HepG2 (cell line): ENCODE measurements around the gene MDH2. TPM values are rescaled to one million over a fixed set of nuclear protein-coding genes. Genes with fewer than 3 reads are reported as not detected.
"Not testable (repeated sequence)": the region's sequence is repeated elsewhere in the genome, so short reads cannot be mapped to it uniquely, and the experiment has no call there.

Experiments
- ATAC-seq: fragments of 200-7000 bp; cut with Tn5 transposase; 3 replicates; pipeline ENCODE4 v1.9.1; 2020; ENCODE audit warnings: mild to moderate bottlenecking, moderate library complexity
- BruUV-seq: library from RNA; stranded (reverse); fragments of 400-500 nt; replicated peaks from 2 replicates; lab custom pipeline; 2021; lab: Mats Ljungman, UMichigan
- CTCF ChIA-PET: fragments of 300-600 bp; formaldehyde crosslinking; extraction: SDS; loops from one replicate; lab custom pipeline; 2021; ENCODE audit warnings: low total read pairs, inconsistent platforms, low intra/inter-chr PET ratio; lab: Yijun Ruan, JAX
- POLR2A ChIA-PET: fragments of 350-600 bp; sonication (Branson Sonifier 250); formaldehyde crosslinking; loops from one replicate; lab custom pipeline; 2020; ENCODE audit warnings: antibody characterized with exemption, inconsistent platforms; lab: Yijun Ruan, JAX
- DNase-seq: peaks from one replicate; pipeline ENCODE4 v3.0.0-alpha.2; 2015; ENCODE audit warnings: low spot score
- FAIRE-seq: peaks from 3 replicates; lab custom pipeline; 2011; peaks lifted over from hg19 to GRCh38; lab: Jason Lieb, UNC
- H2AFZ ChIP-seq: one replicate; pipeline ENCODE4 v1.6.1; 2011; ENCODE audit warnings: low read length, inconsistent platforms
- H3K27ac ChIP-seq: fragments of 300-600 bp; 3 replicates; pipeline ENCODE4 v1.8.0; 2011; ENCODE audit warnings: mixed run types, mild to moderate bottlenecking, mixed read lengths, low read length, inconsistent platforms; ENCODE audit not compliant: insufficient read depth; ENCODE audit errors: extremely low read length
- H3K27me3 ChIP-seq, 2 experiments: fragments of 200-600 bp in 1 of 2; 2 replicates in 1 of 2; 3 replicates in 1 of 2; pipeline versions ENCODE4 v1.6.0 to v1.8.0; 2011; ENCODE audit warnings: low read length in 2 of 2, mild to moderate bottlenecking in 2 of 2, moderate library complexity in 2 of 2, inconsistent platforms in 1 of 2; ENCODE audit not compliant: insufficient read depth in 2 of 2, control insufficient read depth in 1 of 2
- H3K36me3 ChIP-seq, 2 experiments: fragments of 200-600 bp in 1 of 2; replicated peaks in 1 of 2; 2 replicates in 1 of 2; 3 replicates in 1 of 2; pipeline versions ENCODE4 v1.5.1 to v1.8.0; 2011; ENCODE audit warnings: low read length in 2 of 2, inconsistent platforms in 1 of 2; ENCODE audit not compliant: insufficient read depth in 2 of 2, control insufficient read depth in 1 of 2
- H3K4me1 ChIP-seq: 2 replicates; pipeline ENCODE4 v1.5.1; 2012; ENCODE audit warnings: low read length, inconsistent platforms; ENCODE audit not compliant: insufficient read depth
- H3K4me2 ChIP-seq: 2 replicates; pipeline ENCODE4 v1.6.0; 2011; ENCODE audit warnings: low read depth, low read length, inconsistent platforms
- H3K4me3 ChIP-seq, 3 experiments: fragments of 200-600 bp in 1 of 3; sonication (generic), shearing (Covaris generic) in 1 of 3; replicated peaks in 1 of 3; 2 replicates each; pipeline ENCODE4 v1.5.1; 2011 to 2016; ENCODE audit warnings: low read length in 3 of 3, inconsistent platforms in 2 of 3, low read depth in 2 of 3, mild to moderate bottlenecking in 2 of 3, control low read depth in 1 of 3, mixed read lengths in 1 of 3; ENCODE audit not compliant: insufficient read depth in 1 of 3
- H3K79me2 ChIP-seq: one replicate; pipeline ENCODE4 v1.6.1; 2011; ENCODE audit warnings: low read length, inconsistent platforms; ENCODE audit not compliant: insufficient read depth
- H3K9ac ChIP-seq: 2 replicates; pipeline ENCODE4 v1.6.0; 2011; ENCODE audit warnings: mild to moderate bottlenecking, low read depth, low read length, inconsistent platforms; ENCODE audit not compliant: insufficient read depth
- H3K9me3 ChIP-seq: 2 replicates; pipeline ENCODE4 v1.5.1; 2012; ENCODE audit warnings: mild to moderate bottlenecking, low read length
- H4K20me1 ChIP-seq: 2 replicates; pipeline ENCODE4 v1.6.0; 2011; ENCODE audit warnings: inconsistent platforms, mild to moderate bottlenecking, low read length, moderate library complexity; ENCODE audit not compliant: insufficient read depth
- ESRRA ChIP-seq: sonication (generic); formaldehyde crosslinking; IDR thresholded peaks from 2 replicates; pipeline ENCODE4 v1.5.1; 2020; ENCODE audit warnings: mild to moderate bottlenecking, low read depth, missing genetic modification reagents
- FIP1L1 ChIP-seq: fragments of 200-400 bp; formaldehyde crosslinking; IDR thresholded peaks from 2 replicates; pipeline ENCODE4 v1.6.1; 2018; ENCODE audit warnings: low read depth, mild to moderate bottlenecking, low read length, moderate library complexity, borderline replicate concordance; ENCODE audit not compliant: insufficient read depth
- HMG20B ChIP-seq: conservative IDR thresholded peaks from 2 replicates; pipeline ENCODE4 v1.6.1; 2016; ENCODE audit warnings: missing genetic modification reagents, missing compliant biosample characterization
- HOXA9 ChIP-seq: sonication (generic); formaldehyde crosslinking; IDR thresholded peaks from 2 replicates; pipeline ENCODE4 v1.8.1; 2022; ENCODE audit warnings: missing genetic modification reagents, mild to moderate bottlenecking, moderate library complexity, borderline replicate concordance
- MEIS2 ChIP-seq: sonication (generic); formaldehyde crosslinking; IDR thresholded peaks from 2 replicates; pipeline ENCODE4 v1.9.0; 2021; ENCODE audit warnings: mild to moderate bottlenecking, missing genetic modification reagents
- TBX3 ChIP-seq: fragments of 450-650 bp; IDR thresholded peaks from 2 replicates; pipeline ENCODE4 v1.6.1; 2017; ENCODE audit warnings: antibody characterized with exemption, mild to moderate bottlenecking, inconsistent platforms, borderline replicate concordance
- ZNF292 ChIP-seq: sonication (generic); formaldehyde crosslinking; IDR thresholded peaks from 2 replicates; pipeline ENCODE4 v1.8.1; 2022; ENCODE audit warnings: mild to moderate bottlenecking, low read depth, missing genetic modification reagents, borderline replicate concordance
- ZNF317 ChIP-seq: sonication (generic); formaldehyde crosslinking; IDR thresholded peaks from 2 replicates; pipeline ENCODE4 v1.5.0; 2020; ENCODE audit warnings: mild to moderate bottlenecking, missing genetic modification reagents
- WGBS: methylation state at CpG from one replicate; pipeline ENCODE4 v1.1.6; 2017; ENCODE audit warnings: low lambda C conversion rate; 5-methylcytosine and 5-hydroxymethylcytosine counted together
- in situ Hi-C: cut with HindIII; loops from 2 replicates; pipeline ENCODE4 v1.10.0; 2017; ENCODE audit warnings: low pct_unique_long_range_greater_than_20kb; ENCODE audit not compliant: extremely low pct_ligation_motif_present
- intact Hi-C: fragments of 100-400 bp; cut with micrococcal nuclease; formaldehyde crosslinking; loops from one replicate; pipeline ENCODE4 v1.10.0; 2022; ENCODE audit not compliant: unreplicated experiment
- polyA plus RNA-seq, 8 experiments: library from polyadenylated mRNA; depleted of rRNA in 3 of 8; stranded (reverse) in 7 of 8; unstranded in 1 of 8; fragments of >200 nt; fragmentation: Illumina TruSeq in 4 of 8; extraction: Trizol in 4 of 8; gene quantifications; 2 replicates each; pipeline versions ENCODE4 v1.2.1 to v1.2.3, GENCODE V29; 2011 to 2016; ENCODE audit warnings: low read depth in 4 of 8, missing spikeins in 1 of 8, mixed read lengths in 1 of 8; ENCODE audit not compliant: insufficient read depth in 1 of 8
- total RNA-seq, 5 experiments: library from RNA; depleted of rRNA; stranded (reverse); fragments of >200 nt; fragmentation: Illumina TruSeq; extraction: Trizol; gene quantifications; 2 replicates each; pipeline ENCODE4 v1.2.3, GENCODE V29; 2016; ENCODE audit warnings: low read depth in 1 of 5

Gene MDH2
- total and polyA plus RNA-seq, 2 of the 13 experiments (the other 11 are each of a cell fraction or from before 2014, with no cell fraction given) = 81.4 to 90.3 TPM

GRCh38 chr7:76016191-76016947 lies 31.5 kb upstream of the MDH2 start:
- in situ Hi-C loops = loop anchor here (5.0 kb wide), 1 partner anchor 149 kb away; no protein-coding TSS in a partner anchor
- CTCF ChIA-PET = no interaction called here

GRCh38 chr7:76018520-76018919 lies 29.4 kb upstream of the MDH2 start:
- in situ Hi-C loops = loop anchor here (5.0 kb wide), 1 partner anchor 151 kb away; no protein-coding TSS in a partner anchor
- H3K4me2 ChIP-seq, H3K27ac ChIP-seq, FAIRE-seq, intact Hi-C loops, ATAC-seq, H3K4me1 ChIP-seq, H4K20me1 ChIP-seq, DNase-seq, POLR2A ChIA-PET, H3K27me3 ChIP-seq, H3K4me3 ChIP-seq, BruUV-seq, H3K9me3 ChIP-seq, H3K9ac ChIP-seq, H3K79me2 ChIP-seq, H2AFZ ChIP-seq, CTCF ChIA-PET: not testable (repeated sequence)
- H3K36me3 ChIP-seq = peaks cover 0 to 28% of the 10 kb centered on the region in 2 experiments; a peak in 4 of 5 replicates
- 99% methylated on average over 4 of the region's 4 CpGs for WGBS

More at GRCh38 chr7:76016191-76016947, 31.5 kb upstream of the MDH2 start:
- no TSS peak for BruUV-seq
- ATAC-seq (no peak), DNase-seq (no peak), FAIRE-seq (no peak)
- no peaks in the 10 kb centered on the region for H3K79me2 ChIP-seq
- H3K4me1 ChIP-seq = peaks cover 8% of the 10 kb centered on the region
- H3K27ac ChIP-seq = no peak overlapping the region
- H3K9ac ChIP-seq = no peak overlapping the region
- peaks cover 0 to 25% of the 10 kb centered on the region in 2 experiments; a peak in 4 of 5 replicates for H3K36me3 ChIP-seq
- no peak overlapping the region for H3K4me2 ChIP-seq
- H4K20me1 ChIP-seq = no peaks in the 10 kb centered on the region
- intact Hi-C loops = no loop called here
- WGBS = 95% methylated on average over 13 of the region's 13 CpGs
- no peaks in the 10 kb centered on the region for H3K27me3 ChIP-seq
- POLR2A ChIA-PET = no interaction called here
- no peaks in the 10 kb centered on the region for H3K9me3 ChIP-seq
- no peak for TF ChIP-seq TBX3
- TF ChIP-seq ZNF317 = no peak
- TF ChIP-seq MEIS2 (CRISPR knock-in tag) = no peak
- TF ChIP-seq HOXA9 (CRISPR knock-in tag) = no peak
- no peak for TF ChIP-seq ZNF292 (CRISPR knock-in tag)
- no peak for TF ChIP-seq HMG20B
- no peak for TF ChIP-seq FIP1L1
- TF ChIP-seq ESRRA = no peak
- no peak overlapping the region for H2AFZ ChIP-seq
- no peak overlapping the region for H3K4me3 ChIP-seq
